GM23248 (cell line): ENCODE data around the gene SPDEF. TPM values are rescaled to one million over a fixed set of nuclear protein-coding genes. Genes with fewer than 3 reads are reported as not detected.

Experiments
- DNase-seq: peaks from one replicate; pipeline ENCODE4 v3.0.0-alpha.2; 2015
- H2AFZ ChIP-seq: fragments of 200-600 bp; sonication (generic); 2 replicates; pipeline ENCODE4 v1.6.1; 2016; ENCODE audit warnings: antibody characterized with exemption
- H3F3A ChIP-seq: fragments of 200-600 bp; sonication (generic); 2 replicates; pipeline ENCODE4 v1.6.1; 2016; ENCODE audit warnings: mild to moderate bottlenecking, antibody characterized with exemption, mixed run types; ENCODE audit not compliant: insufficient read depth
- H3K27ac ChIP-seq: fragments of 200-600 bp; sonication (generic); 2 replicates; pipeline ENCODE4 v1.5.1; 2016; ENCODE audit warnings: mild to moderate bottlenecking
- H3K27me3 ChIP-seq: fragments of 200-600 bp; sonication (generic); replicated peaks from 2 replicates; pipeline ENCODE4 v1.6.1; 2016; ENCODE audit warnings: mild to moderate bottlenecking; ENCODE audit not compliant: insufficient read depth
- H3K36me3 ChIP-seq: fragments of 200-600 bp; sonication (generic); 2 replicates; pipeline ENCODE4 v1.6.1; 2016; ENCODE audit warnings: low read depth, mild to moderate bottlenecking
- H3K4me1 ChIP-seq: fragments of 200-600 bp; sonication (generic); 2 replicates; pipeline ENCODE4 v1.6.1; 2016; ENCODE audit warnings: mild to moderate bottlenecking; ENCODE audit not compliant: insufficient read depth
- H3K4me2 ChIP-seq: fragments of 200-600 bp; sonication (generic); one replicate; pipeline ENCODE4 v1.6.1; 2016; ENCODE audit warnings: mild to moderate bottlenecking; ENCODE audit not compliant: unreplicated experiment
- H3K4me3 ChIP-seq: fragments of 200-600 bp; sonication (generic); 2 replicates; pipeline ENCODE4 v1.5.1; 2016; ENCODE audit warnings: mild to moderate bottlenecking
- H3K79me2 ChIP-seq: fragments of 200-600 bp; sonication (generic); 2 replicates; pipeline ENCODE4 v1.6.1; 2016; ENCODE audit warnings: mild to moderate bottlenecking; ENCODE audit not compliant: insufficient read depth
- H3K9ac ChIP-seq: fragments of 200-600 bp; sonication (generic); 2 replicates; pipeline ENCODE4 v1.6.1; 2016; ENCODE audit warnings: mild to moderate bottlenecking
- H3K9me2 ChIP-seq: fragments of 200-600 bp; sonication (generic); 2 replicates; pipeline ENCODE4 v1.6.1; 2016; ENCODE audit warnings: mixed run types, mild to moderate bottlenecking, moderate library complexity; ENCODE audit not compliant: insufficient read depth
- H3K9me3 ChIP-seq: fragments of 200-600 bp; sonication (generic); one replicate; pipeline ENCODE4 v1.6.1; 2017; ENCODE audit warnings: low read depth
- H4K20me1 ChIP-seq: fragments of 200-600 bp; sonication (generic); 2 replicates; pipeline ENCODE4 v1.6.0; 2016; ENCODE audit not compliant: insufficient read depth
- EZH2 ChIP-seq: fragments of 200-600 bp; sonication (generic); IDR thresholded peaks from 2 replicates; pipeline ENCODE4 v1.6.1; 2018; ENCODE audit warnings: antibody characterized with exemption, mild to moderate bottlenecking; ENCODE audit not compliant: insufficient read depth, poor library complexity, severe bottlenecking
- EZH2phosphoT487 ChIP-seq: fragments of 200-600 bp; sonication (generic); IDR thresholded peaks from 2 replicates; pipeline ENCODE4 v1.6.1; 2018; ENCODE audit warnings: antibody characterized with exemption, moderate library complexity, mild to moderate bottlenecking, low read depth; ENCODE audit not compliant: insufficient read depth
- WGBS, 2 experiments: methylation state at CpG; one replicate each; pipeline ENCODE4 v1.1.6; 2015 to 2017; ENCODE audit warnings: low lambda C conversion rate in 2 of 2, low coverage in 1 of 2; ENCODE audit errors: missing lambda C conversion rate in 2 of 2; 5-methylcytosine and 5-hydroxymethylcytosine counted together
- in situ Hi-C: fragments of 300-500 bp; cut with MboI; formaldehyde crosslinking; loops from 2 replicates; pipeline ENCODE4 v1.15.0; 2020
- polyA plus RNA-seq: library from polyadenylated mRNA; unstranded; fragments of >200 nt; fragmentation: Nextera tagmentation; extraction: Ambion mirVana; gene quantifications from 2 replicates; pipeline ENCODE4 v1.2.1, GENCODE V29; 2016
- total RNA-seq: library from RNA; depleted of rRNA; stranded (reverse); fragments of >200 nt; shearing (Covaris generic); gene quantifications from 2 replicates; pipeline ENCODE4 v1.2.3, GENCODE V29; 2014

The SPDEF gene
- total and polyA plus RNA-seq, 2 experiments from 2014 or later, result not detected

DNA sequence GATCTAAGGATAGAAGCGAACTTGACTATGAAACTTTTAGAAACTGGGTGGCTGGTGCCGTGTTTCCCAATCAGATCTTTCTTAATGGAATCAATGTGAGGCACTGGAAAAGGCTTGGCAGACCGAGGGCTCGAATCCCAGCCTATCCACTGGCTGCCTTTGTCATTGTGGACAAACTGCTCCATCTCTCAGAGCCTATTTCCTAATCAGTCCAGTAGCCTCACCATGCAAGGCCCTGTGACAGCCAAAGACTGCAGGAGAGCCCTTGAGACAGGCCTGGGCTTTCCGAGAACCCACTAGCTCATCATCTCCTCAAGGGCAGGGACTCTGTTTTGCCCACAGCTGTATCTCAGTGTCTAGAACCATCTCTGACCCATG, 43.4 kb downstream of the SPDEF start:
- Histone ChIP-seq H3K9ac (no peak overlapping the region), H3K27ac (no peak overlapping the region), H3K4me3 (no peak overlapping the region), H4K20me1 (no peaks in the 10 kb centered on the region), H3K79me2 (no peaks in the 10 kb centered on the region), H3F3A (no peaks in the 10 kb centered on the region), H3K9me3 (no peaks in the 10 kb centered on the region), H3K36me3 (no peaks in the 10 kb centered on the region), H3K4me2 (no peak overlapping the region), H3K27me3 (peaks cover 6% of the 10 kb centered on the region), H3K9me2 (no peaks in the 10 kb centered on the region), H3K4me1 (no peaks in the 10 kb centered on the region), H2AFZ (no peak overlapping the region)
- DNase-seq, result no peak
- TF ChIP-seq EZH2, result no peak
- TF ChIP-seq EZH2phosphoT487, result no peak
- in situ Hi-C loops, result no loop called here
- 27 to 33% methylated on average over 5 of the region's 5 CpGs for WGBS, 2 experiments

DNA sequence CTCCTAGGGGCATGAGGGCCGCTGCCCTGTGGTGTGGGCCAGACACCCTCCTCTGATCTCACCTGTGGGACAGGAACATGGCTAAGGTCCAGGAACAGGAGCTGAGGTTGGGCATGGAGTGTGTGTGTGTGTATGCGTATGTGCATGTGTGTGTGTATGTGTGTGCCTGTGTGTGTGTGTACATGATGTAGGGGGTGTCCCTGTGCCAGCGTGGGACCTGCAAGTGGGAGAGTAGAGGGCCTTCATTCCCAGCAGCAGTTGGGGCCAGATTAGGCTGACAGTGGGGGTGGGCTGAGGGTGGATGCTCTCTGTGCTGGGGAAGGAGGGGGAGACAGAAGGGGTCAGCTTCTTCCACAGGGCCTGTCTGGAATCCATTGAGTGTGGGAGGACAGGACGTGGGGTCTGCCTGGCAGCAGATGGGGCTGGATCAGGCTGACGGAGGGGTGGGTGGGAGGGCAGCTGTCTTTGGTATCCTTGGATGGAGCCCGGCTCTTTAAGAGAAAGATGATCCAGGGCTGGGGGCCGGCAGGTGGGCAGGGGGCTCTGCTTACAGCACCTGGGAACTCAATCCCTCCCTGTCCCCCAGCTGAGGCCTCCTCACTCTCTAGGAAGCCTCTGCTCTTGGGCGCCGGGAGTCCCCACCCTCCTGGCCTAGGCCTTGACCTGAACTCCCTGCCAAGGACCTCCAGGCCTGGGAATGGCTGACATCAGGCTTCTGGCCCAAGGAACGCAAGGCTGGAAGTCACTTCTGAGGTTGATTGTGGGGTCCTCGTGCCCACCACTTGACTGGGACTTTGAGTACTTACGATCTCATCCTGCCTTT, 44.0 kb downstream of the SPDEF start:
- Histone ChIP-seq H2AFZ (no peak overlapping the region), H4K20me1 (no peaks in the 10 kb centered on the region), H3K27ac (no peak overlapping the region), H3K9me2 (no peaks in the 10 kb centered on the region), H3K4me2 (no peak overlapping the region), H3K4me1 (no peaks in the 10 kb centered on the region), H3K79me2 (no peaks in the 10 kb centered on the region), H3K9ac (no peak overlapping the region), H3K36me3 (no peaks in the 10 kb centered on the region), H3F3A (no peaks in the 10 kb centered on the region), H3K9me3 (no peaks in the 10 kb centered on the region), H3K4me3 (no peak overlapping the region), H3K27me3 (peaks cover 8% of the 10 kb centered on the region)
- TF ChIP-seq EZH2phosphoT487 (no peak), EZH2 (no peak)
- DNase-seq, result no peak
- in situ Hi-C loops, result no loop called here
- 34 to 51% methylated on average over 9 to 12 of the region's 12 CpGs for WGBS, 2 experiments

DNA sequence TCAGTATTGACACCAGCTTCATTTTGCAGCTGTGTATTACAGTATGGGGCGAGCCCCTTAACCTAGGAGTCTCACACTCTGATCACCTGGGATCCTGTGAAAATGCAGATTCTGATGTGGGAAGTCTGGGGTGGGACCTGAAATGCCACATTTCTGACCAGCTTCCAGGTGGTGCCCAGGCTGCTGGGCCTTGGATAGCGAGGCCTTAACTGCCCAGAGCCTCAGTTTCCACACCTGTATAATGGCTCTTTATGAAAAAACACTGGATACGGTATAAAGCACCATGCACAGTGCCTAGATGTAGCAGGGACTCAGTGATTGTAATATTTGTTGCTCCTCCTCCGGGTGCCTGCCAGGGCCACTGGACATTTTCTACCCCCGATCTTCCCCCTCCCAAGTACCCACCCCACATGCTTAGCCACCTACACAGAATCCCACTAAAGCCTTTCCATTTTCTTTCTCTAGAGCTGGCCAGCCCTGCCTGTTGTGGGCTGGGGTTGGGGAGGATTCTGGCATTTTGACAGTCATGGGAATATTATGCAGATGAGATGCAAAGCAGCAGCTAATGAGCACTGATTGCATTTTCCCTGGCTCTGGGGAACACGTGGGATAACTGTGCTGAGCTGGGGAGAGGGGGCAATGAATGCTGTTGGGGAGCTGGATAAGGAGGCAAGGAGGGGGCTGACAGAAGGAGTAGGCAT, 44.8 kb downstream of the SPDEF start:
- TF ChIP-seq EZH2, result no peak
- TF ChIP-seq EZH2phosphoT487, result no peak
- H3K27me3 ChIP-seq, result peaks cover 8% of the 10 kb centered on the region
- no peak overlapping the region for H3K4me2 ChIP-seq
- no peaks in the 10 kb centered on the region for H3K79me2 ChIP-seq
- no peaks in the 10 kb centered on the region for H3K4me1 ChIP-seq
- no peaks in the 10 kb centered on the region for H3K36me3 ChIP-seq
- in situ Hi-C loops, result no loop called here
- no peak overlapping the region for H3K27ac ChIP-seq
- H3K9me3 ChIP-seq, result no peaks in the 10 kb centered on the region
- H3F3A ChIP-seq, result no peaks in the 10 kb centered on the region
- H2AFZ ChIP-seq, result no peak overlapping the region
- WGBS, 2 experiments, result 58 to 69% methylated on average over 5 to 6 of the region's 6 CpGs
- H3K9ac ChIP-seq, result no peak overlapping the region
- H3K4me3 ChIP-seq, result no peak overlapping the region
- DNase-seq, result no peak
- no peaks in the 10 kb centered on the region for H3K9me2 ChIP-seq
- H4K20me1 ChIP-seq, result no peaks in the 10 kb centered on the region

DNA sequence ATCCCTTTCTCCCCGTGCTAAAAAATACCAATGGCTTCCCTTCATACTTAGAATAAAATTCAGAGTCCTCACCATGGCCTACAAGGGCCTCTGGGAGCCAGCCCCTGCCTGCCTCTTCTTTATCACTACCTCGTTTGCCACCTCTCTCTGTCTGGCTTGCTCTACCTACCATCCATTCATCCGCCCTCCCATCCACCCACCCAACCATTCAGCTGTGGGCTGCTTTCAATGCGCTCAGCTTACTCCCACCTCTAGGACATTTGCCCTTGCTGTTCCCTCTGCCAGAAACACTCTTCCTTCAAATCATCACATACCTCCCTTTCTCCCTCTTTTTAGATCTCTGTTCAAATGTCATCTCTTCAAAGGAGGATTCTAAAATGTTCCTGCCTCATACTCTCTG, 45.8 kb downstream of the SPDEF start:
- TF ChIP-seq EZH2, result no peak
- H3K4me2 ChIP-seq, result no peak overlapping the region
- H3K27me3 ChIP-seq, result peaks cover 5% of the 10 kb centered on the region
- H3K79me2 ChIP-seq, result no peaks in the 10 kb centered on the region
- no peaks in the 10 kb centered on the region for H3K9me3 ChIP-seq
- no peak overlapping the region for H3K9ac ChIP-seq
- in situ Hi-C loops, result no loop called here
- no peak for DNase-seq
- no peaks in the 10 kb centered on the region for H3K4me1 ChIP-seq
- H4K20me1 ChIP-seq, result no peaks in the 10 kb centered on the region
- no peaks in the 10 kb centered on the region for H3F3A ChIP-seq
- 62 to 63% methylated on average over 4 of the region's 4 CpGs for WGBS, 2 experiments
- H3K4me3 ChIP-seq, result no peak overlapping the region
- H2AFZ ChIP-seq, result no peak overlapping the region
- H3K27ac ChIP-seq, result no peak overlapping the region
- no peaks in the 10 kb centered on the region for H3K36me3 ChIP-seq
- H3K9me2 ChIP-seq, result no peaks in the 10 kb centered on the region
